ENCODE measurements around the gene CDX2. TPM values are rescaled to one million over a fixed set of nuclear protein-coding genes. Genes with fewer than 3 reads are reported as not detected.

CDX2 gene
- total and polyA plus RNA-seq, 2 experiments from 2014 or later: not detected

DNA sequence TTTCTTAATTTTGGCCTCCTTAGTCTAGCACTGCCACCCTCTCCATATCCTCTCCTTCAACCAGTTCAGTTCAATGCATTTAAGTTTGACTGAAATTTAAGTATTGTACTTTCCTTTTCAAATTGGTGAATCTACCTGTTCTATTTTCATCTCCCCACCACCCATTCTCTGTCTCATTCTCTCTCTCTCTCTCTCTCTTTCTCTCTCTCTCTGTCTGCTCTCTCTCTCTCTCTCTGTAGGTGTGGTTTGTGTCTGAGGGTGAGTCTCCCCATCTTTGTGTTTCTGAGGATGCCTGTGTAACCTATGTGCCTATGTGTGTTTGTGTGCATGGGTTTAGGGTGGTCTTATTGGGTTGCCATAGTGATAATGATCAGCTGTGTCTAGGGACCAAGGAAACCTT, 39.2 kb downstream of the CDX2 start:
- no peaks in the 10 kb centered on the region for H3K36me3 ChIP-seq (ENCODE audit: insufficient read depth)
- H3K4me3 ChIP-seq: no peak overlapping the region
- H3K27me3 Mint-ChIP-seq (ENCODE audit: insufficient read depth, low read depth, poor library complexity): peaks cover 80% of the 10 kb centered on the region
- H3K4me3 Mint-ChIP-seq: no peak overlapping the region
- H3K36me3 Mint-ChIP-seq (ENCODE audit: low read depth): no peaks in the 10 kb centered on the region
- no peaks in the 10 kb centered on the region for H3K9me2 ChIP-seq (ENCODE audit: insufficient read depth)
- no peak for ATAC-seq
- H3K27me3 ChIP-seq (ENCODE audit: insufficient read depth): peaks cover 97% of the 10 kb centered on the region
- H3K9me3 Mint-ChIP-seq: peaks cover 6% of the 10 kb centered on the region; the same call in 1 of the 3 replicates
- peaks cover 24% of the 10 kb centered on the region for H3K4me1 Mint-ChIP-seq
- peaks cover 21% of the 10 kb centered on the region for H3K4me1 ChIP-seq (ENCODE audit: insufficient read depth)
- peak; percentile 76 for TF ChIP-seq EZH2 (IDR thresholded peaks at IDR 0.05; ENCODE audit: low read depth, unreplicated experiment)
- TF ChIP-seq ZNF114 (CRISPR knock-in tag; IDR thresholded peaks at IDR 0.05): no peak
- TF ChIP-seq POLR2AphosphoS5 (IDR thresholded peaks at IDR 0.05; ENCODE audit: low read depth): no peak
- TF ChIP-seq, protein P1, sequence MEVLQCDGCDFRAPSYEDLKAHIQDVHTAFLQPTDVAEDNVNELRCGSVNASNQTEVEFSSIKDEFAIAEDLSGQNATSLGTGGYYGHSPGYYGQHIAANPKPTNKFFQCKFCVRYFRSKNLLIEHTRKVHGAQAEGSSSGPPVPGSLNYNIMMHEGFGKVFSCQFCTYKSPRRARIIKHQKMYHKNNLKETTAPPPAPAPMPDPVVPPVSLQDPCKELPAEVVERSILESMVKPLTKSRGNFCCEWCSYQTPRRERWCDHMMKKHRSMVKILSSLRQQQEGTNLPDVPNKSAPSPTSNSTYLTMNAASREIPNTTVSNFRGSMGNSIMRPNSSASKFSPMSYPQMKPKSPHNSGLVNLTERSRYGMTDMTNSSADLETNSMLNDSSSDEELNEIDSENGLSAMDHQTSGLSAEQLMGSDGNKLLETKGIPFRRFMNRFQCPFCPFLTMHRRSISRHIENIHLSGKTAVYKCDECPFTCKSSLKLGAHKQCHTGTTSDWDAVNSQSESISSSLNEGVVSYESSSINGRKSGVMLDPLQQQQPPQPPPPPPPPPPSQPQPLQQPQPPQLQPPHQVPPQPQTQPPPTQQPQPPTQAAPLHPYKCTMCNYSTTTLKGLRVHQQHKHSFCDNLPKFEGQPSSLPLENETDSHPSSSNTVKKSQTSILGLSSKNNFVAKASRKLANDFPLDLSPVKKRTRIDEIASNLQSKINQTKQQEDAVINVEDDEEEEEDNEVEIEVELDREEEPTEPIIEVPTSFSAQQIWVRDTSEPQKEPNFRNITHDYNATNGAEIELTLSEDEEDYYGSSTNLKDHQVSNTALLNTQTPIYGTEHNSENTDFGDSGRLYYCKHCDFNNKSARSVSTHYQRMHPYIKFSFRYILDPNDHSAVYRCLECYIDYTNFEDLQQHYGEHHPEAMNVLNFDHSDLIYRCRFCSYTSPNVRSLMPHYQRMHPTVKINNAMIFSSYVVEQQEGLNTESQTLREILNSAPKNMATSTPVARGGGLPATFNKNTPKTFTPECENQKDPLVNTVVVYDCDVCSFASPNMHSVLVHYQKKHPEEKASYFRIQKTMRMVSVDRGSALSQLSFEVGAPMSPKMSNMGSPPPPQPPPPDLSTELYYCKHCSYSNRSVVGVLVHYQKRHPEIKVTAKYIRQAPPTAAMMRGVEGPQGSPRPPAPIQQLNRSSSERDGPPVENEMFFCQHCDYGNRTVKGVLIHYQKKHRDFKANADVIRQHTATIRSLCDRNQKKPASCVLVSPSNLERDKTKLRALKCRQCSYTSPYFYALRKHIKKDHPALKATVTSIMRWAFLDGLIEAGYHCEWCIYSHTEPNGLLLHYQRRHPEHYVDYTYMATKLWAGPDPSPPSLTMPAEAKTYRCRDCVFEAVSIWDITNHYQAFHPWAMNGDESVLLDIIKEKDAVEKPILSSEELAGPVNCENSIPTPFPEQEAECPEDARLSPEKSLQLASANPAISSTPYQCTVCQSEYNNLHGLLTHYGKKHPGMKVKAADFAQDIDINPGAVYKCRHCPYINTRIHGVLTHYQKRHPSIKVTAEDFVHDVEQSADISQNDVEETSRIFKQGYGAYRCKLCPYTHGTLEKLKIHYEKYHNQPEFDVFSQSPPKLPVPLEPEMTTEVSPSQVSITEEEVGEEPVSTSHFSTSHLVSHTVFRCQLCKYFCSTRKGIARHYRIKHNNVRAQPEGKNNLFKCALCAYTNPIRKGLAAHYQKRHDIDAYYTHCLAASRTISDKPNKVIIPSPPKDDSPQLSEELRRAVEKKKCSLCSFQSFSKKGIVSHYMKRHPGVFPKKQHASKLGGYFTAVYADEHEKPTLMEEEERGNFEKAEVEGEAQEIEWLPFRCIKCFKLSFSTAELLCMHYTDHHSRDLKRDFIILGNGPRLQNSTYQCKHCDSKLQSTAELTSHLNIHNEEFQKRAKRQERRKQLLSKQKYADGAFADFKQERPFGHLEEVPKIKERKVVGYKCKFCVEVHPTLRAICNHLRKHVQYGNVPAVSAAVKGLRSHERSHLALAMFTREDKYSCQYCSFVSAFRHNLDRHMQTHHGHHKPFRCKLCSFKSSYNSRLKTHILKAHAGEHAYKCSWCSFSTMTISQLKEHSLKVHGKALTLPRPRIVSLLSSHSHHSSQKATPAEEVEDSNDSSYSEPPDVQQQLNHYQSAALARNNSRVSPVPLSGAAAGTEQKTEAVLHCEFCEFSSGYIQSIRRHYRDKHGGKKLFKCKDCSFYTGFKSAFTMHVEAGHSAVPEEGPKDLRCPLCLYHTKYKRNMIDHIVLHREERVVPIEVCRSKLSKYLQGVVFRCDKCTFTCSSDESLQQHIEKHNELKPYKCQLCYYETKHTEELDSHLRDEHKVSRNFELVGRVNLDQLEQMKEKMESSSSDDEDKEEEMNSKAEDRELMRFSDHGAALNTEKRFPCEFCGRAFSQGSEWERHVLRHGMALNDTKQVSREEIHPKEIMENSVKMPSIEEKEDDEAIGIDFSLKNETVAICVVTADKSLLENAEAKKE (CRISPR knock-in tag; IDR thresholded peaks at IDR 0.05): no peak
- no peak for TF ChIP-seq STAT1 (IDR thresholded peaks at IDR 0.05; ENCODE audit: unreplicated experiment)
- TF ChIP-seq NANOG (IDR thresholded peaks at IDR 0.05; ENCODE audit: borderline replicate concordance): no peak
- TF ChIP-seq, protein P2, sequence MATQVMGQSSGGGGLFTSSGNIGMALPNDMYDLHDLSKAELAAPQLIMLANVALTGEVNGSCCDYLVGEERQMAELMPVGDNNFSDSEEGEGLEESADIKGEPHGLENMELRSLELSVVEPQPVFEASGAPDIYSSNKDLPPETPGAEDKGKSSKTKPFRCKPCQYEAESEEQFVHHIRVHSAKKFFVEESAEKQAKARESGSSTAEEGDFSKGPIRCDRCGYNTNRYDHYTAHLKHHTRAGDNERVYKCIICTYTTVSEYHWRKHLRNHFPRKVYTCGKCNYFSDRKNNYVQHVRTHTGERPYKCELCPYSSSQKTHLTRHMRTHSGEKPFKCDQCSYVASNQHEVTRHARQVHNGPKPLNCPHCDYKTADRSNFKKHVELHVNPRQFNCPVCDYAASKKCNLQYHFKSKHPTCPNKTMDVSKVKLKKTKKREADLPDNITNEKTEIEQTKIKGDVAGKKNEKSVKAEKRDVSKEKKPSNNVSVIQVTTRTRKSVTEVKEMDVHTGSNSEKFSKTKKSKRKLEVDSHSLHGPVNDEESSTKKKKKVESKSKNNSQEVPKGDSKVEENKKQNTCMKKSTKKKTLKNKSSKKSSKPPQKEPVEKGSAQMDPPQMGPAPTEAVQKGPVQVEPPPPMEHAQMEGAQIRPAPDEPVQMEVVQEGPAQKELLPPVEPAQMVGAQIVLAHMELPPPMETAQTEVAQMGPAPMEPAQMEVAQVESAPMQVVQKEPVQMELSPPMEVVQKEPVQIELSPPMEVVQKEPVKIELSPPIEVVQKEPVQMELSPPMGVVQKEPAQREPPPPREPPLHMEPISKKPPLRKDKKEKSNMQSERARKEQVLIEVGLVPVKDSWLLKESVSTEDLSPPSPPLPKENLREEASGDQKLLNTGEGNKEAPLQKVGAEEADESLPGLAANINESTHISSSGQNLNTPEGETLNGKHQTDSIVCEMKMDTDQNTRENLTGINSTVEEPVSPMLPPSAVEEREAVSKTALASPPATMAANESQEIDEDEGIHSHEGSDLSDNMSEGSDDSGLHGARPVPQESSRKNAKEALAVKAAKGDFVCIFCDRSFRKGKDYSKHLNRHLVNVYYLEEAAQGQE (IDR thresholded peaks at IDR 0.05; ENCODE audit: unreplicated experiment): no peak
- no peak for TF ChIP-seq JUNB (IDR thresholded peaks at IDR 0.05; ENCODE audit: unreplicated experiment)
- no peak for TF ChIP-seq ZNF331 (CRISPR knock-in tag; IDR thresholded peaks at IDR 0.05; ENCODE audit: low read depth)
- H4K20me1 ChIP-seq (replicated peaks; ENCODE audit: insufficient read depth): peaks cover 51% of the 10 kb centered on the region
- no peak for DNase-seq (ENCODE audit: low spot score)
- H2AFZ ChIP-seq: no peak overlapping the region
- no peak overlapping the region for H3K4me2 ChIP-seq
- peaks cover 17% of the 10 kb centered on the region for H3F3A ChIP-seq (replicated peaks; ENCODE audit: low read depth)
- no peak overlapping the region for H3K27ac Mint-ChIP-seq
- no peaks in the 10 kb centered on the region for H3K79me2 ChIP-seq (replicated peaks; ENCODE audit: insufficient read depth)
- H3K27ac ChIP-seq (ENCODE audit: low read depth): no peak overlapping the region
